ENCODE results near the gene SPCS1. TPM values are rescaled to one million over a fixed set of nuclear protein-coding genes. Genes with fewer than 3 reads are reported as not detected.

Gene SPCS1
- polyA plus RNA-seq, 1 donor from 2014 or later, result 326 TPM

DNA sequence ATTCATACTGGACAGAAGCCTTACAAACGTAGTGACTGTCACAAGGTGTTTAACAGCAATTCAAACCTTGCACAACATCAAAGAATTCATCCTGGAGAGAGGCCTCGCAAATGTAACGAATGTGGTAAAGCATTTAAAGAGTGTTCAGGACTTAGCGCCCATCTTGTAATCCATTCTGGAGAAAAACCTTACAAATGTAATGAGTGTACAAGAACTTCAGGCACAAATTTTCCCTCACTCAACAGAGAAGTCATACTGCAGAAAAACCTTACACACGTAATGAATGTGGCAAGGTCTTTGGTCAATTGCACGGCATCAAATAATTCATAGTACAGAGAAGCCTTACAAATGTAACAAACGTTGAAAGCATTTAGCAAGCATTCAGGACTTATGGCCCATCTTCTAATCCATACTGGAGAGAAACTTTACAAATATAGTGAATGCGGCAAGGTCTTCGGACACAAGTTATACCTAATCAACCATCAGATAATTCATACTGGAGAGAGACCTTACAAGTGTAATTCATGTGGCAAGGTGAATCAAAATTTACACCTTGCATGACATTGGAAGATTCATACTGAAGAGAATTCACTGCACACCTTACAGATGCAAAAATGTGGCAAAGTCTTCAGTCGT lies 27.5 kb downstream of the SPCS1 start:
- Mint-ChIP-seq H3K4me3 (no peak overlapping the region), H3K9me3 (peaks cover 4 to 23% (median 6%) of the 10 kb centered on the region in 3 donors), H3K36me3 (peaks cover 32% of the 10 kb centered on the region), H3K4me1 (peaks cover 0 to 1% (median 0%) of the 10 kb centered on the region in 3 donors), H3K27me3 (no peaks in the 10 kb centered on the region), H3K27ac (no peak overlapping the region)

DNA sequence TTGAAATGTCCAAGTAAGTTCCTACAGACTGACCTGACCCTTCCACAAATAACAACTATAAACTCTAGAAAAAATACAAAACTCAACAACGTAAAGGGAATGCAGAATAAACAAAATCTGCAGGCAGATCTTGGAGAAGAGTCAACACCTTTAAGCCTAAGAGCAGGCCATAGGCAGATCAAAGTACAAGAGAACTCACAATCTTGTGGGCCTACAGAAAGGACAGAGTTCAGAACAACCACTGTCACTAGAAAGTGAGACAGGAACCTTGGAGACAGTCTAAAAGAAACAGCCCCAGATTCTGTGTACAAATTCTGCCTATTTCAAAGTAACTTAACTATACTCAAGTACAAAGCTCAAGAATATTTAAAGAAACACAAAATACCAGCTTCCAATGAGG lies 33.8 kb downstream of the SPCS1 start:
- no peak overlapping the region for H3K4me3 Mint-ChIP-seq
- H3K27ac Mint-ChIP-seq, result no peak overlapping the region

GRCh38 chr3:52742418-52743041 lies 36.6 kb downstream of the SPCS1 start:
- Mint-ChIP-seq H3K9me3 (no peaks in the 10 kb centered on the region), H3K4me1 (peaks cover 0 to 1% (median 0%) of the 10 kb centered on the region in 3 donors), H3K36me3 (peaks cover 3% of the 10 kb centered on the region), H3K4me3 (no peak overlapping the region), H3K27me3 (no peaks in the 10 kb centered on the region), H3K27ac (no peak overlapping the region)

More for the DNA sequence above, 33.8 kb downstream of the SPCS1 start:
- Mint-ChIP-seq H3K36me3 (peaks cover 8% of the 10 kb centered on the region), H3K9me3 (no peaks in the 10 kb centered on the region), H3K27me3 (no peaks in the 10 kb centered on the region), H3K4me1 (peaks cover 0 to 1% (median 0%) of the 10 kb centered on the region in 3 donors)

DNA sequence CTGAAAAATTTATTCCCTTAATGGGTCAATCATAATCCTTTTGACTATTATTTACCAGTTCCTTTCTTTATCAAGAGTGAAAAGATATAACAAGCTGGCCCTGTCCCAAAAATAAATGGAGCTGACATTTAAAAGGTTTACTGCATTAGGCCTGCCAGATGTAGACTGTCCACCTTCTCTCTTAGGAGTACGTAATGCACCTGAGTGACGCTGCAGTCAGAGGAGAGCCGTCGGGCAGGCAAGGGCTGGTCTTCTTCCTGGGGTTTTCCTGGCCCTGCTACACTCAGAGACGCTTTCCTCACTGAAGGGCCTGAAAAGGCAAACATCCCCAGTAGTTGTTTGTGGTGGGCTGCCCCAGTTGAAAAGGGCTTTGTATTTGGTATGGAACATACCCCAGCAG lies 37.2 kb downstream of the SPCS1 start:
- no peak overlapping the region for H3K4me3 Mint-ChIP-seq
- H3K4me1 Mint-ChIP-seq, result peaks cover 0 to 1% (median 0%) of the 10 kb centered on the region in 3 donors
- peaks cover 3% of the 10 kb centered on the region for H3K36me3 Mint-ChIP-seq
- no peaks in the 10 kb centered on the region for H3K27me3 Mint-ChIP-seq
- no peaks in the 10 kb centered on the region for H3K9me3 Mint-ChIP-seq
- no peak overlapping the region for H3K27ac Mint-ChIP-seq

DNA sequence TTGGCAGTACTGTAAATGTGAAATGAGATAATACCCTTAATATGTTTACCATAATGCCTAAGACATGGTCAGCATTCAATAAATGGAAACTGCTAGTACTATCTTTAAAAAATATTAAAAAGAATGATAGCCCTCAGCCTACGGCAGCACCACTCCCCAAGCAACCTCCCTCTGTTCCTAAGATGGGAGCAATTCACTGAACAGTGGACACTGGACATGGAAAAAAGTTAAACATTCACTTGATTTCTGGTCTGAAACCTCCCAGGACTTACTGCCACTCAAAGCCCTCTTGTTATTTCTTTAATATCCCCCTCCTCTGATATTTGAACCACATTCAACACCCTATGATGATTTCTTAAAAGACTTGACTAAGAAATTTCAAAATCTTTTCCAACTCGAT lies 37.8 kb downstream of the SPCS1 start:
- Mint-ChIP-seq H3K4me3 (no peak overlapping the region), H3K4me1 (peaks cover 0 to 3% (median 0%) of the 10 kb centered on the region in 3 donors), H3K27me3 (no peaks in the 10 kb centered on the region), H3K36me3 (peaks cover 3% of the 10 kb centered on the region), H3K27ac (no peak overlapping the region), H3K9me3 (no peaks in the 10 kb centered on the region)

DNA sequence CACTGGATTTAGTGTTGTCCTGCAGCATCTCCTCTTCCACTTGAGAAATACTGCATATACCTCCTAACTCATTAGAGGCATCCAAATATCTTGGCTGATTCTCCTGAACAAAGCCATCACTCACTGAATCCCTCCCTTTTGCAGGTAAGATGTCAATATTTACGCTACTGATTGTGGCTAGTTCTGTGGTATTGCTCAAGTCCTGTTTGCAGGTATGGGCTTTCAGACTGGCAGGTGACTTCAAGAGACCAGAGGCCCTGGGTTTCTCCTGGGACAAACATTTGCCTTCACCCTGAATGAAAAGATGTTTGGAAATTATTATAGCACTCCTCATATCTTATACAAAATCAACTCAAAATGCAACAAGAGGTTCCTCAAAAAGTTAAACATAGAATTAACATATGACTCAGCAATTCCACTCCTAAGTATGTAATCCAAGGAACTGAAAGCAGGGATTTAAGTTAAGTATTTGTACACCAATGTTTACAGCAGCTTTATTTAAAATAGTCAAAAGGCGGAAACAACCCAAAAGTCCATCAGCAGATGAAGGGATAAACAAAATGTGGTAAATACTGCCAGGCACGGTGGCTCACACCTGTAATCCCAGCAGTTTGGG lies 46.2 kb downstream of the SPCS1 start:
- Mint-ChIP-seq H3K9me3 (no peaks in the 10 kb centered on the region), H3K27me3 (no peaks in the 10 kb centered on the region), H3K4me3 (no peak overlapping the region), H3K4me1 (peaks cover 0 to 3% (median 0%) of the 10 kb centered on the region in 3 donors), H3K36me3 (no peaks in the 10 kb centered on the region), H3K27ac (peak overlapping the region in 1 of 3 donors; percentile 46)

- no peak overlapping the region for H3K27ac Mint-ChIP-seq
- H3K9me3 Mint-ChIP-seq, result no peaks in the 10 kb centered on the region
- H3K4me3 Mint-ChIP-seq, result no peak overlapping the region
- H3K4me1 Mint-ChIP-seq, result peaks cover 0 to 1% (median 0%) of the 10 kb centered on the region in 3 donors
- no peaks in the 10 kb centered on the region for H3K27me3 Mint-ChIP-seq
- peaks cover 3% of the 10 kb centered on the region for H3K36me3 Mint-ChIP-seq
Observed at GRCh38 chr3:52754373-52754772, 48.5 kb downstream of the SPCS1 start.

DNA sequence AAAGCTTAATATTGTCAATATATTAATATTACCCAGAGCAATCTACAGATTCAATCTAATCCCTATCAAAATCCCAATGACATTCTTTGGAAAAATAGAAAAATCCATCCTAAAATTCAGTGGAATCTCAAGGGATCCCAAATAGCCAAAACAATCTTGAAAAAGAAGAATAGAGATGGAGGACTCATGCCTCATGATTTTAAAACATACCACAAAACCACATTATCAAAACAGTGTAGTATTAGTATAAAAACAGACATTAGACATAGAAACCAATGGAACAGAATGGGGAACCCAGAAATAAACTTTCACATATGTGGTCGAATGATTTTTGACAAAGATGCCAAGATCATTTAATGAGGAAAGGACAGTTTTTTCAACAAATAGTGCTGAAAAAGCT lies 50.2 kb downstream of the SPCS1 start:
- Mint-ChIP-seq H3K4me3 (no peak overlapping the region), H3K9me3 (no peaks in the 10 kb centered on the region), H3K27ac (no peak overlapping the region), H3K4me1 (peaks cover 0 to 1% (median 0%) of the 10 kb centered on the region in 3 donors), H3K36me3 (peaks cover 3% of the 10 kb centered on the region), H3K27me3 (no peaks in the 10 kb centered on the region)

Other genes with a start within 250 kb of the SPCS1 start
- gene STAB1, start 210.8 kb upstream of the SPCS1 start, polyA plus RNA-seq, result not detected
- gene NT5DC2, start 172.2 kb upstream of the SPCS1 start, polyA plus RNA-seq, result 1.4 TPM
- gene UQCC5, start 169.5 kb upstream of the SPCS1 start, polyA plus RNA-seq, result 23.7 TPM
- 81.1 TPM for gene PBRM1, start 20.2 kb upstream of the SPCS1 start, polyA plus RNA-seq
- 64.0 TPM for gene GNL3, start 20.1 kb upstream of the SPCS1 start, polyA plus RNA-seq
- gene GLT8D1, start 315 bp upstream of the SPCS1 start, polyA plus RNA-seq, result 38.0 TPM
- 11.3 TPM for gene NEK4, start 64.8 kb downstream of the SPCS1 start, polyA plus RNA-seq
- gene ITIH1, start 71.5 kb downstream of the SPCS1 start, polyA plus RNA-seq, result not detected
- not detected for gene ITIH3, start 88.7 kb downstream of the SPCS1 start, polyA plus RNA-seq
- gene ITIH4, start 124.6 kb downstream of the SPCS1 start, polyA plus RNA-seq, result not detected
- gene MUSTN1, start 128.9 kb downstream of the SPCS1 start, polyA plus RNA-seq, result not detected
- gene STIMATE, start 191.4 kb downstream of the SPCS1 start, polyA plus RNA-seq, result 8.3 TPM